Trophoblast cell (in vitro differentiated cells and primary cell): Measurements from ENCODE around the gene UGT1A4.
A peak's percentile ranks its signal among the peaks of the same experiment; 100 is the strongest.

Source experiments
- DNase-seq, 2 donors: peaks; one replicate each; pipeline ENCODE4 v3.0.0-alpha.2; 2016
- H2AFZ ChIP-seq: 2 replicates; pipeline ENCODE4 v1.6.1; 2013; ENCODE audit warnings: low read length, moderate library complexity, mild to moderate bottlenecking; ENCODE audit not compliant: insufficient read depth, poor library complexity
- H2AK5ac ChIP-seq: 2 replicates; pipeline ENCODE4 v1.6.1; 2013; ENCODE audit warnings: mild to moderate bottlenecking, low read length
- H2BK120ac ChIP-seq: 2 replicates; pipeline ENCODE4 v1.6.1; 2013; ENCODE audit warnings: low read length, mild to moderate bottlenecking, moderate library complexity; ENCODE audit not compliant: insufficient read depth, poor library complexity
- H2BK12ac ChIP-seq: 2 replicates; pipeline ENCODE4 v1.6.1; 2013; ENCODE audit warnings: mild to moderate bottlenecking, low read length, moderate library complexity
- H2BK5ac ChIP-seq: 2 replicates; pipeline ENCODE4 v1.6.1; 2013; ENCODE audit warnings: low read length, low read depth, moderate library complexity, mild to moderate bottlenecking; ENCODE audit not compliant: poor library complexity
- H3K14ac ChIP-seq: 2 replicates; pipeline ENCODE4 v1.6.1; 2013; ENCODE audit warnings: mild to moderate bottlenecking, low read length
- H3K18ac ChIP-seq: 2 replicates; pipeline ENCODE4 v1.6.1; 2013; ENCODE audit warnings: mild to moderate bottlenecking, low read length
- H3K23ac ChIP-seq: 2 replicates; pipeline ENCODE4 v1.6.1; 2013; ENCODE audit warnings: low read length
- H3K27ac ChIP-seq: 2 replicates; pipeline ENCODE4 v1.5.1; 2013; ENCODE audit warnings: low read depth, mild to moderate bottlenecking, inconsistent platforms, low read length, moderate library complexity
- H3K27me3 ChIP-seq: 2 replicates; pipeline ENCODE4 v1.6.1; 2013; ENCODE audit warnings: inconsistent platforms, mild to moderate bottlenecking, low read length, moderate library complexity; ENCODE audit not compliant: insufficient read depth
- H3K36me3 ChIP-seq, 2 experiments: 1 replicate in 1 of 2; 2 replicates in 1 of 2; pipeline ENCODE4 v1.6.1; 2013; ENCODE audit warnings: low read length in 2 of 2, mild to moderate bottlenecking in 2 of 2, moderate library complexity in 1 of 2; ENCODE audit not compliant: insufficient read depth in 2 of 2, control insufficient read depth in 1 of 2
- H3K4ac ChIP-seq: 2 replicates; pipeline ENCODE4 v1.6.1; 2013; ENCODE audit warnings: low read depth, mild to moderate bottlenecking, low read length, moderate library complexity
- H3K4me1 ChIP-seq, 2 experiments: 1 replicate in 1 of 2; 2 replicates in 1 of 2; pipeline ENCODE4 v1.6.1; 2013; ENCODE audit warnings: low read length in 2 of 2, mild to moderate bottlenecking in 2 of 2, moderate library complexity in 1 of 2; ENCODE audit not compliant: insufficient read depth in 2 of 2, control insufficient read depth in 1 of 2
- H3K4me2 ChIP-seq: 2 replicates; pipeline ENCODE4 v1.6.1; 2013; ENCODE audit warnings: inconsistent platforms, mild to moderate bottlenecking, low read length, moderate library complexity
- H3K4me3 ChIP-seq: 2 replicates; pipeline ENCODE4 v1.5.1; 2013; ENCODE audit warnings: mild to moderate bottlenecking, low read depth, low read length, inconsistent platforms
- H3K79me1 ChIP-seq: one replicate; pipeline ENCODE4 v1.6.1; 2013; ENCODE audit warnings: low read length
- H3K79me2 ChIP-seq: 2 replicates; pipeline ENCODE4 v1.6.1; 2013; ENCODE audit warnings: low read length, mild to moderate bottlenecking; ENCODE audit not compliant: control insufficient read depth, insufficient read depth, poor library complexity
- H3K9ac ChIP-seq: 2 replicates; pipeline ENCODE4 v1.6.1; 2013; ENCODE audit warnings: mild to moderate bottlenecking, low read length
- H3K9me3 ChIP-seq: 2 replicates; pipeline ENCODE4 v1.6.1; 2013; ENCODE audit warnings: low read depth, mild to moderate bottlenecking, control low read depth, inconsistent platforms, low read length; ENCODE audit not compliant: insufficient read depth
- H4K12ac ChIP-seq: 2 replicates; pipeline ENCODE4 v1.6.1; 2013; ENCODE audit warnings: low read depth, mild to moderate bottlenecking, low read length, moderate library complexity
- H4K8ac ChIP-seq: 2 replicates; pipeline ENCODE4 v1.6.1; 2013; ENCODE audit warnings: low read depth, mild to moderate bottlenecking, low read length, moderate library complexity
- H4K91ac ChIP-seq: one replicate; pipeline ENCODE4 v1.6.1; 2013; ENCODE audit warnings: low read depth, mild to moderate bottlenecking, low read length, moderate library complexity
- WGBS: extraction: QIAGEN DNeasy Blood & Tissue Kit; methylation state at CpG from one replicate; pipeline ENCODE4 v1.1.7; 2013; ENCODE audit warnings: missing lambda C conversion rate; ENCODE audit not compliant: insufficient read length, insufficient coverage; ENCODE audit errors: extremely low coverage; 5-methylcytosine and 5-hydroxymethylcytosine counted together

Gene UGT1A4

DNA sequence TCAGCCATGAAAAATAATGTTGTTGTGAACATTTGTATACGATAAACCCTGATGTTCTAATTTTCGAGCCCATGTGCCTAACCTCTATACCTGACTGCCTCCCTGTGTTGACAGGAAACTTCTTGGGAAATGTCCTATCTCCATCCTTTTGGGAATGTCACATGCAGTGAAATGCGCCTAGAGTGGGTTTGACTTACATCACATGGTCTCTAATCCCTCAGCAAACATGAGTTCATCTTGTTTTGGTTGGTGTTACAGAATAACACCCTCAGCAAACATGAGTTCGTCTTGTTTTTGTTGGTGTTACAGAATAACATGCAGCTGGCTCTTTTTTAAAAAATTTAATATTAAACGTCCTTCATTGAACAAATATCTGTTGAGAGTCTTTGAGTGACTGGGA is 30.2 kb upstream of the UGT1A4 start:
- H3K27me3 ChIP-seq = no peaks in the 10 kb centered on the region
- no peak overlapping the region for H2AK5ac ChIP-seq
- no peak overlapping the region for H3K4me2 ChIP-seq
- WGBS = no CpG with 5 or more reads among the region's 5 CpGs
- no peak overlapping the region for H4K12ac ChIP-seq
- H3K9ac ChIP-seq = no peak overlapping the region
- H3K23ac ChIP-seq = no peak overlapping the region
- no peak overlapping the region for H2AFZ ChIP-seq
- H2BK5ac ChIP-seq = no peak overlapping the region
- no peak overlapping the region for H2BK120ac ChIP-seq
- no peak overlapping the region for H3K4me3 ChIP-seq
- H3K14ac ChIP-seq = no peak overlapping the region
- no peaks in the 10 kb centered on the region for H3K79me1 ChIP-seq
- H3K27ac ChIP-seq = no peak overlapping the region
- no peaks in the 10 kb centered on the region for H3K79me2 ChIP-seq
- no peak for DNase-seq
- H3K4me1 ChIP-seq = no peaks in the 10 kb centered on the region
- no peaks in the 10 kb centered on the region for H3K9me3 ChIP-seq
- H3K18ac ChIP-seq = no peak overlapping the region
- no peak overlapping the region for H3K4ac ChIP-seq
- no peak overlapping the region for H4K91ac ChIP-seq
- H2BK12ac ChIP-seq = no peak overlapping the region
- H4K8ac ChIP-seq = no peak overlapping the region
- H3K36me3 ChIP-seq = no peaks in the 10 kb centered on the region

DNA sequence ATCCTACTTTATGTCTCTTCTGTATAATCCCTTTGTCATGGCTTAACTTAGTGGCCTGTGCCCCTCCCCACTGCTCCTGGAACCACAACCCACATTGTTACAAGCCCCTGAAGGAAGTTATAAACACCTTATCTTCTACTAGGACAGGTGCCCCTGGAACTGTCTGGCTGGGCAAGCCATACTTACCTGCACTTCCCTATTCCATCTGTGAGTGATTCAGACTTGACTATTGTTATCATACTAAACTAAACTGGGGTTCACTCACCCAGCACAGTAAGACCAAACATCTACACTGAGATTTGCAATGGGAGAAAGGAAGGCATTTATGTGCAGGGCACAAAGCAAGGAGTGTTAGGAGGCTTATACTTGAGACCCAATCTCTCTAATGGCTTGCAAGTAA is 29.5 kb upstream of the UGT1A4 start:
- H3K9me3 ChIP-seq = no peaks in the 10 kb centered on the region
- H3K9ac ChIP-seq = no peak overlapping the region
- no peak overlapping the region for H2BK5ac ChIP-seq
- H2AK5ac ChIP-seq = no peak overlapping the region
- no peak overlapping the region for H3K4me3 ChIP-seq
- no peak overlapping the region for H3K4me2 ChIP-seq
- DNase-seq = no peak
- H2BK120ac ChIP-seq = no peak overlapping the region
- no peak overlapping the region for H3K4ac ChIP-seq
- no peak overlapping the region for H3K18ac ChIP-seq
- no peaks in the 10 kb centered on the region for H3K36me3 ChIP-seq
- H4K91ac ChIP-seq = no peak overlapping the region
- no peaks in the 10 kb centered on the region for H3K4me1 ChIP-seq
- H2BK12ac ChIP-seq = no peak overlapping the region
- no peaks in the 10 kb centered on the region for H3K79me1 ChIP-seq
- H4K12ac ChIP-seq = no peak overlapping the region
- H2AFZ ChIP-seq = no peak overlapping the region
- H3K23ac ChIP-seq = no peak overlapping the region
- H3K14ac ChIP-seq = no peak overlapping the region
- H3K27ac ChIP-seq = no peak overlapping the region
- no peak overlapping the region for H4K8ac ChIP-seq
- no peaks in the 10 kb centered on the region for H3K27me3 ChIP-seq
- no peaks in the 10 kb centered on the region for H3K79me2 ChIP-seq

DNA sequence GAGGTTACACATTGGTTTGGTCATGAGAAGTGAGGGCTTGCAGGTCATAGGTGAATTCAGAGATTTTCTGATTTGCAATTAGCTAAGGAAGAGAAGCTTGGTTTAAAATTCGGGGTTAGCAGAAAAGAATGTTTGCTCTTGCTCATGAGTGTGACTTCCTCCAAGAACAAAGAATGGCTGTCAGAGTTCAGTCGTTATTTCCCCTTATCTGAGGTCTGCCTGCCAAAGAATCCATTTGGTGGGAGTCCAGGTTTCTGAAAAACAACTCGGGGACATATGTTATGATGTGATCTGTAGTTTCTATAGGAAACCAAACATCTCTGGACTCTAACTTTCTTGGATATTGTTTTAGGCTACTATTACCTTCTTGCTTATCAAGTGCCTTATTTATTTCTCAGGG is 29.0 kb upstream of the UGT1A4 start:
- Histone ChIP-seq H2BK120ac (no peak overlapping the region), H2AFZ (no peak overlapping the region), H2BK12ac (no peak overlapping the region), H3K14ac (no peak overlapping the region), H3K4ac (no peak overlapping the region), H3K4me1 (no peaks in the 10 kb centered on the region), H4K8ac (no peak overlapping the region), H3K79me2 (no peaks in the 10 kb centered on the region), H3K18ac (no peak overlapping the region), H3K4me3 (no peak overlapping the region), H2AK5ac (no peak overlapping the region), H3K27me3 (no peaks in the 10 kb centered on the region), H3K9ac (no peak overlapping the region), H3K36me3 (no peaks in the 10 kb centered on the region), H3K23ac (no peak overlapping the region), H4K91ac (no peak overlapping the region), H3K27ac (no peak overlapping the region), H3K4me2 (no peak overlapping the region), H3K9me3 (no peaks in the 10 kb centered on the region), H3K79me1 (no peaks in the 10 kb centered on the region), H2BK5ac (no peak overlapping the region), H4K12ac (no peak overlapping the region)
- WGBS = no CpG with 5 or more reads among the region's 3 CpGs
- no peak for DNase-seq

DNA sequence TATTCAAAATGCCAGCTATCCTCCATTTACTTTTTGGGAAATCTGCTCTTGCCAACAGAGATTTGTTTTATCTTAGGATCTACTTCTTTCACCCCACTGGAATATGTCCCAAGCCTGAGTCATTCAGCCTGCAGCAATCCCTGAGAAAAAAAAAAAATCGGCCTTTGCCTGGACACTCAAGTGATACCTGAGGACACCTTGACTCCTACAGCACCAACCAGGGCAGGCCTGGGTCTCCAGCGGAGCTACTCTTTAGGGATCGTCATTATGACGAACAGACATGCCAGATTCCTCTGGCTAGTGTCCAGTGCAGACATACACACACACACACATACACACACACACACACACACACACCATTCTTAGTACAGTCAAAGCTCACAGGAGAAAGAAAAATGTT is 28.1 kb upstream of the UGT1A4 start:
- H3K4me3 ChIP-seq = no peak overlapping the region
- H2AFZ ChIP-seq = no peak overlapping the region
- H3K4me2 ChIP-seq = no peak overlapping the region
- DNase-seq = peak; percentile 66 to 74
- H3K9me3 ChIP-seq = no peaks in the 10 kb centered on the region
- H3K79me1 ChIP-seq = no peaks in the 10 kb centered on the region
- H4K8ac ChIP-seq = no peak overlapping the region
- no peak overlapping the region for H3K23ac ChIP-seq
- H3K79me2 ChIP-seq = no peaks in the 10 kb centered on the region
- H4K91ac ChIP-seq = no peak overlapping the region
- H3K4me1 ChIP-seq = no peaks in the 10 kb centered on the region
- no peak overlapping the region for H4K12ac ChIP-seq
- no peak overlapping the region for H3K18ac ChIP-seq
- no peak overlapping the region for H2BK120ac ChIP-seq
- no peak overlapping the region for H3K27ac ChIP-seq
- no peak overlapping the region for H2BK5ac ChIP-seq
- H3K4ac ChIP-seq = no peak overlapping the region
- H3K27me3 ChIP-seq = no peaks in the 10 kb centered on the region
- no peak overlapping the region for H3K9ac ChIP-seq
- H2BK12ac ChIP-seq = no peak overlapping the region
- whole genome bisulfite sequencing = no CpG with 5 or more reads among the region's 4 CpGs
- H3K36me3 ChIP-seq = no peaks in the 10 kb centered on the region
- no peak overlapping the region for H2AK5ac ChIP-seq
- no peak overlapping the region for H3K14ac ChIP-seq
